ENCODE results near the gene SBK2.

Gene SBK2

DNA sequence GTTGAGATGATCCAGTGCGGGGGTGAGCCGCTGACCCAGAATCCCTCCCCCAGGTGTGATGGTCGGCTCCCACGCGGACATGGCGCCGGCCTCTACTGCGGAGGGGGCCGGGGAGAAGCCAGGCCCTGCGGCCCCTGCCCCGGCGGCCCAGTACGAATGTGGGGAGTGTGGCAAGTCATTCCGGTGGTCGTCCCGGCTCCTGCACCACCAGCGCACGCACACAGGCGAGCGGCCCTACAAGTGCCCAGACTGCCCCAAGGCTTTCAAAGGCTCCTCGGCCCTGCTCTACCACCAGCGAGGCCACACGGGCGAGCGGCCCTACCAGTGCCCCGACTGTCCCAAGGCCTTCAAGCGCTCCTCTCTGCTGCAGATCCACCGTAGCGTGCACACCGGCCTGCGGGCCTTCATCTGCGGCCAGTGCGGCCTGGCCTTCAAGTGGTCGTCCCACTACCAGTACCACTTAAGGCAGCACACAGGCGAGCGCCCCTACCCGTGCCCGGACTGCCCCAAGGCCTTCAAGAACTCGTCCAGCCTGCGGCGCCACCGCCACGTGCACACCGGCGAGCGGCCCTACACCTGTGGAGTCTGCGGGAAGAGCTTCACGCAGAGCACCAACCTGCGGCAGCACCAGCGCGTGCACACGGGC, 55.7 kb downstream of the SBK2 start:
- TF ChIP-seq, protein P1, sequence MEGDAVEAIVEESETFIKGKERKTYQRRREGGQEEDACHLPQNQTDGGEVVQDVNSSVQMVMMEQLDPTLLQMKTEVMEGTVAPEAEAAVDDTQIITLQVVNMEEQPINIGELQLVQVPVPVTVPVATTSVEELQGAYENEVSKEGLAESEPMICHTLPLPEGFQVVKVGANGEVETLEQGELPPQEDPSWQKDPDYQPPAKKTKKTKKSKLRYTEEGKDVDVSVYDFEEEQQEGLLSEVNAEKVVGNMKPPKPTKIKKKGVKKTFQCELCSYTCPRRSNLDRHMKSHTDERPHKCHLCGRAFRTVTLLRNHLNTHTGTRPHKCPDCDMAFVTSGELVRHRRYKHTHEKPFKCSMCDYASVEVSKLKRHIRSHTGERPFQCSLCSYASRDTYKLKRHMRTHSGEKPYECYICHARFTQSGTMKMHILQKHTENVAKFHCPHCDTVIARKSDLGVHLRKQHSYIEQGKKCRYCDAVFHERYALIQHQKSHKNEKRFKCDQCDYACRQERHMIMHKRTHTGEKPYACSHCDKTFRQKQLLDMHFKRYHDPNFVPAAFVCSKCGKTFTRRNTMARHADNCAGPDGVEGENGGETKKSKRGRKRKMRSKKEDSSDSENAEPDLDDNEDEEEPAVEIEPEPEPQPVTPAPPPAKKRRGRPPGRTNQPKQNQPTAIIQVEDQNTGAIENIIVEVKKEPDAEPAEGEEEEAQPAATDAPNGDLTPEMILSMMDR (IDR thresholded peaks at IDR 0.05; ENCODE audit: low read depth, low read length), result no peak
- H3K4me3 ChIP-seq (ENCODE audit: low read depth, low read length), result no peak overlapping the region

DNA sequence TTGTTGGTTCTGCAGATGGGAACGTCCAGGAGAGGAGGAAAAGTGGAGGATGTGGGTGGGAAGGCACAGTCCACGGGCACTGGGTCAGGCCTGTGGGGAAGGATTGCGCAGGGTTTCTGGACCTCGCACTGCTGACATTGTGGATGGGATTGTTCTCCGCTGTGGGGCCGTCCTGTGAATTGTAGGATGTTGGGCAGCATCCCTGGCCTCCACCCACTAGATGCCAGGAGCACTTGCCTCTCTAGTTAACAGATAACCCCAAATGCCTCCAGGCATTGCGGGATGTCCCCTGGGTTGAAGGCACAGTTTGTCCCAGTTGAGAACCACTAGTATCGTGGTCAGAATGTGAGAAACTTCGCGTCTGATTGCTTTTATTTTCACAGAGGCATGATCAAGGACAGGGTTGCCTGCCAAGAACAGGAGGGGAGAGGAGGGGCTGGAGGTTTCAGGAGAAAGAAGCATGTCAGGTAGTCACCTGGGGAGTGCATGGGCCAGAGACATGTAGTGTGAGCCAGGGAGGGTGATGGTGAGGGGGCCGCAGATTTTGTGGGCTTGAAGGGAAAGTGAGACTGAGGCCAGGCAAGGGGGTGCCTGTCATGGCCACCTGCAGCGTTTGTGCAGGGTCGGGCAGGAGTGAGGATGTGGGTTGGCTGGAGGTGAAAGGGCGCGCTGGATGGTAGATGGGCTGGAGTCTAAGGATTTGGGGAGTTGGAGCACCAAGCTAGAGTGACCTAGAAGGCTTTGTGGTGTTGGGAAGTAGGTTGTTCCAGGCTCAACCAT, 57.3 kb downstream of the SBK2 start:
- H3K4me3 ChIP-seq (ENCODE audit: low read depth, low read length), result no peak overlapping the region
- TF ChIP-seq, protein P1 (IDR thresholded peaks at IDR 0.05; ENCODE audit: low read depth, low read length), result no peak

DNA sequence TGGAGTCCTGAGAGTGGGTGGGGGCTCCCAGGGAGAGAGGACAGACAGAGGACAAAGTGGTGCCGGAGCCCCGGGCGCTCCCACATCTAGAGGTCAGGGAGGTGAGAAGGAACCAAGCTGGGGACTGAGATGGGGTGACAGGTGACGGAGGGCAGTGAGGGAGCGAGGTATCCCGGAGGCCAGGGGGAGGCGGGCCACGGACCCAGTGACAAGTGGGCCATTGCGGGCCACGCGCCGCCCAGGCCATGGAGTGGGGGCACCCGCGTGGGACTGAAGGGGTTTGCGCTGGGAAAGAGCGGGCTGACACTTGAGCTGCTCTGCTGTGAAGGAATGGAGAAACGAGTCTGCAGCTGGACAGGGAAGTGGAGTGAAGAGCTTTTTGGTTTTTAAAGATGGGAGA, 57.9 kb downstream of the SBK2 start:
- no peak overlapping the region for H3K4me3 ChIP-seq (ENCODE audit: low read depth, low read length)
- TF ChIP-seq, protein P1 (IDR thresholded peaks at IDR 0.05; ENCODE audit: low read depth, low read length), result no peak
